OCI-LY7 (cell line): ENCODE results near the gene ANKRD30A. TPM values are rescaled to one million over a fixed set of nuclear protein-coding genes. Genes with fewer than 3 reads are reported as not detected.

Experiments
- BruUV-seq: library from RNA; stranded (reverse); fragments of 400-500 nt; replicated peaks from 2 replicates; lab custom pipeline; 2021; lab: Mats Ljungman, UMichigan
- CTCF ChIA-PET: fragments of 300-600 bp; sonication (Branson Sonifier 250); formaldehyde crosslinking; loops from one replicate; lab custom pipeline; 2022; ENCODE audit warnings: antibody characterized with exemption; ENCODE audit not compliant: unreplicated experiment; lab: Charles Lee
- POLR2A ChIA-PET: fragments of 300-600 bp; sonication (Branson Sonifier 250); formaldehyde crosslinking; loops from one replicate; lab custom pipeline; 2022; ENCODE audit warnings: antibody characterized with exemption; lab: Charles Lee
- DNase-seq: peaks from one replicate; pipeline ENCODE4 v3.0.0-alpha.2; 2015; ENCODE audit warnings: low spot score
- H2AFZ ChIP-seq: fragments of 200-600 bp; sonication (generic), shearing (Covaris generic); 2 replicates; pipeline ENCODE4 v1.6.1; 2014; ENCODE audit warnings: mild to moderate bottlenecking, antibody characterized with exemption, low read length, moderate library complexity
- H3K27ac ChIP-seq: fragments of 200-600 bp; sonication (generic); 2 replicates; pipeline ENCODE4 v1.5.1; 2014; ENCODE audit warnings: mixed run types, low read depth, mild to moderate bottlenecking, moderate library complexity, low read length, inconsistent platforms; ENCODE audit not compliant: poor library complexity, severe bottlenecking
- H3K36me3 ChIP-seq: fragments of 200-600 bp; sonication (generic); 2 replicates; pipeline ENCODE4 v1.6.1; 2014; ENCODE audit warnings: mild to moderate bottlenecking, antibody characterized with exemption, low read length, moderate library complexity, mixed read lengths; ENCODE audit not compliant: insufficient read depth
- H3K4me1 ChIP-seq: fragments of 200-600 bp; sonication (generic); 2 replicates; pipeline ENCODE4 v1.5.1; 2014; ENCODE audit warnings: mild to moderate bottlenecking, low read length; ENCODE audit not compliant: insufficient read depth, poor library complexity, severe bottlenecking
- H3K4me2 ChIP-seq: fragments of 200-600 bp; sonication (generic); 2 replicates; pipeline ENCODE4 v1.6.1; 2014; ENCODE audit warnings: mild to moderate bottlenecking, low read length
- H3K4me3 ChIP-seq: fragments of 200-600 bp; sonication (generic); 2 replicates; pipeline ENCODE4 v1.5.1; 2014; ENCODE audit warnings: mild to moderate bottlenecking, low read depth, low read length; ENCODE audit not compliant: poor library complexity, severe bottlenecking
- H3K79me2 ChIP-seq: fragments of 200-600 bp; sonication (generic); 2 replicates; pipeline ENCODE4 v1.6.1; 2016; ENCODE audit warnings: low read depth, mild to moderate bottlenecking, low read length, moderate library complexity, mixed read lengths; ENCODE audit not compliant: insufficient read depth
- H3K9me2 ChIP-seq: fragments of 200-600 bp; sonication (generic); 2 replicates; pipeline ENCODE4 v1.6.1; 2016; ENCODE audit warnings: mild to moderate bottlenecking, low read length, mixed read lengths; ENCODE audit not compliant: insufficient read depth
- H3K9me3 ChIP-seq: fragments of 200-600 bp; sonication (generic); 2 replicates; pipeline ENCODE4 v1.6.1; 2014; ENCODE audit warnings: mild to moderate bottlenecking, mixed run types, low read length, mixed read lengths
- H4K20me1 ChIP-seq: fragments of 200-600 bp; sonication (generic); 2 replicates; pipeline ENCODE4 v1.6.1; 2014; ENCODE audit warnings: mild to moderate bottlenecking, antibody characterized with exemption, low read length, moderate library complexity, mixed read lengths; ENCODE audit not compliant: insufficient read depth
- CTCF ChIP-seq: fragments of 200-600 bp; sonication (generic); conservative IDR thresholded peaks from 2 replicates; pipeline ENCODE4 v1.5.1; 2014; ENCODE audit warnings: mild to moderate bottlenecking, antibody characterized with exemption, low read length, moderate library complexity, mixed read lengths
- EZH2phosphoT487 ChIP-seq: fragments of 200-600 bp; sonication (generic); IDR thresholded peaks from 2 replicates; pipeline ENCODE4 v1.6.1; 2018; ENCODE audit warnings: low read depth, borderline replicate concordance, mild to moderate bottlenecking, mixed run types, antibody characterized with exemption, low read length, moderate library complexity, mixed read lengths
- intact Hi-C: fragments of 100-400 bp; cut with micrococcal nuclease; formaldehyde crosslinking; loops from one replicate; pipeline ENCODE4 v1.10.0; 2022; ENCODE audit not compliant: unreplicated experiment
- total RNA-seq, 2 experiments: library from RNA; depleted of rRNA in 1 of 2; stranded (reverse); fragments of >200 nt in 1 of 2; shearing (Covaris generic) in 1 of 2; gene quantifications; 2 replicates each; pipeline ENCODE4 v1.2.3, GENCODE V29; 2014 to 2022

Gene ANKRD30A
- total RNA-seq, 2 experiments from 2014 or later, result not detected

GRCh38 chr10:37268266-37268665, 142.9 kb downstream of the ANKRD30A start:
- ChIA-PET POLR2A (interaction anchor here (0.7 kb wide), 1 partner anchor 12 kb away, joined by 3 read pairs; no protein-coding TSS in a partner anchor), CTCF (no interaction called here)
- H4K20me1 ChIP-seq, result no peaks in the 10 kb centered on the region
- H3K4me2 ChIP-seq, result no peak overlapping the region
- H3K4me1 ChIP-seq, result no peaks in the 10 kb centered on the region
- no peak overlapping the region for H3K27ac ChIP-seq
- no TSS peak for BruUV-seq
- H3K36me3 ChIP-seq, result no peaks in the 10 kb centered on the region
- intact Hi-C loops, result no loop called here
- no peak overlapping the region for H2AFZ ChIP-seq
- no peaks in the 10 kb centered on the region for H3K9me2 ChIP-seq
- no peaks in the 10 kb centered on the region for H3K79me2 ChIP-seq
- no peak overlapping the region for H3K4me3 ChIP-seq
- H3K9me3 ChIP-seq, result no peaks in the 10 kb centered on the region
- no peak for DNase-seq
- no peak for TF ChIP-seq CTCF
- TF ChIP-seq EZH2phosphoT487, result no peak

- no peak for TF ChIP-seq EZH2phosphoT487
- TF ChIP-seq CTCF, result no peak
- DNase-seq, result no peak
- H4K20me1 ChIP-seq, result no peaks in the 10 kb centered on the region
- H3K4me3 ChIP-seq, result no peak overlapping the region
- no peaks in the 10 kb centered on the region for H3K9me3 ChIP-seq
- no peak overlapping the region for H3K27ac ChIP-seq
- H3K9me2 ChIP-seq, result no peaks in the 10 kb centered on the region
- BruUV-seq, result no TSS peak
- ChIA-PET POLR2A (no interaction called here), CTCF (no interaction called here)
- H3K79me2 ChIP-seq, result no peaks in the 10 kb centered on the region
- no peak overlapping the region for H2AFZ ChIP-seq
- no peaks in the 10 kb centered on the region for H3K36me3 ChIP-seq
- no peak overlapping the region for H3K4me2 ChIP-seq
- intact Hi-C loops, result no loop called here
- no peaks in the 10 kb centered on the region for H3K4me1 ChIP-seq
These were observed 144.3 kb downstream of the ANKRD30A start for GRCh38 chr10:37269554-37270256.

- Histone ChIP-seq H3K79me2 (no peaks in the 10 kb centered on the region), H3K9me3 (no peaks in the 10 kb centered on the region), H3K36me3 (no peaks in the 10 kb centered on the region), H3K4me1 (no peaks in the 10 kb centered on the region), H4K20me1 (no peaks in the 10 kb centered on the region), H3K4me3 (no peak overlapping the region), H2AFZ (no peak overlapping the region), H3K9me2 (no peaks in the 10 kb centered on the region), H3K27ac (no peak overlapping the region), H3K4me2 (no peak overlapping the region)
- no TSS peak for BruUV-seq
- no peak for DNase-seq
- CTCF ChIA-PET, result no interaction called here
- POLR2A ChIA-PET, result no interaction called here
- intact Hi-C loops, result no loop called here
- TF ChIP-seq CTCF (no peak), EZH2phosphoT487 (no peak)
These were observed 149.9 kb downstream of the ANKRD30A start for GRCh38 chr10:37275216-37275777.
